ENCODE measurements around the gene DYNC1H1.
"Not testable (repeated sequence)": the region's sequence is repeated elsewhere in the genome, so short reads cannot be mapped to it uniquely, and the experiment has no call there.

Gene DYNC1H1

GRCh38 chr14:101963656-101964296 lies 597 bp upstream of the DYNC1H1 start:
- no peak for DNase-seq (ENCODE audit: low spot score)

GRCh38 chr14:101965181-101965544 lies 790 bp downstream of the DYNC1H1 start:
- DNase-seq (ENCODE audit: low spot score) (peak; percentile 7), FAIRE-seq (no peak)

More at GRCh38 chr14:101963656-101964296, 597 bp upstream of the DYNC1H1 start:
- FAIRE-seq, result no peak

DNA sequence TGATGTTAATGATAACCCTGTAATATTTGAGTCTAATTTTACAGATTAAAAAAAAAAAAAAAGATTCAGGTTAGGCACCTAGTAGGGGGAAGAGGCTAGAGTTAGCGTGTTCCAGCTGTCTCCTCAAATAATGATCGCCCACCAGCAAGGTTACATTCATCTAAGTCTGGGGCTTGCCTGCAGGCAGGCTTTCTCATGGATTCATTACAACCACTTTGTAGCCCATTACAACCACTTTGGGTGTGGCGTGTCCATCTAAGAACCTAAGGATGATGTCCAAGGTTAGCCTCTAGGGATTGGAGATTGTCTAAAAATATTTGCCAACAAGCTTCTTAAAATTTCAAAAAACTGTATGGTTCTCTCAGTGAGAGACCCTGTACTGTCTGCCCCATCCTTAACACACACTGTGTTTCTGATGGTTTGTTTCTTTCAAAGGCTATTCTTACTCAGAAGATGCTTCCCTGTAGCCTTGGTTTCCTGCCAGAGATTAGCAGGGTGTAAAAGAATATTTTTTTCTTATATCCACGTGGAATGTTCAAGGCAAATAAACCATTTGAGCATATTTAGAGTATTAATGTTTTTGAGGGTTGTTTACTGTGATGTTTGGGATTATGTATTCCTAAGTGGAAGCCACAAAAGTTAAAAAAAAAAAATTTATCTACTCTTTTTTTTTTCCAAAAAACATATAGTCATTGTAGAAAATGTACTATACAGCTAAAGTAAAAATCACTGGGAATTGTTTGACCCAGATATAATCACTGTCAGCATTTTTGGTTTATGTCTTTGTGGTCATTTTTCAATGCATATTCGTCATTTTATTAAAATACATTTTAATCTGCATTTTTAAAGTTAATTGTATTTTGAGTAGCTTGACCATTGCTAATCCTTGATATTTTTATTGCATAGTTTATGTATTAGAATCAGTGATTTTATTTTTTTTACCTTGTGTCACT lies 1.7 kb downstream of the DYNC1H1 start:
- FAIRE-seq, result no peak

GRCh38 chr14:101966742-101967141 lies 2.4 kb downstream of the DYNC1H1 start:
- DNase-seq (ENCODE audit: low spot score) (no peak), FAIRE-seq (no peak)

More for the DNA sequence above, 1.7 kb downstream of the DYNC1H1 start:
- DNase-seq (ENCODE audit: low spot score), result no peak

- FAIRE-seq, result no peak
- no peak for DNase-seq (ENCODE audit: low spot score)
These were observed 3.8 kb downstream of the DYNC1H1 start for GRCh38 chr14:101968186-101968585.

- DNase-seq (ENCODE audit: low spot score), result no peak
- FAIRE-seq, result no peak
These were observed 5.1 kb downstream of the DYNC1H1 start for GRCh38 chr14:101969481-101969880.

DNA sequence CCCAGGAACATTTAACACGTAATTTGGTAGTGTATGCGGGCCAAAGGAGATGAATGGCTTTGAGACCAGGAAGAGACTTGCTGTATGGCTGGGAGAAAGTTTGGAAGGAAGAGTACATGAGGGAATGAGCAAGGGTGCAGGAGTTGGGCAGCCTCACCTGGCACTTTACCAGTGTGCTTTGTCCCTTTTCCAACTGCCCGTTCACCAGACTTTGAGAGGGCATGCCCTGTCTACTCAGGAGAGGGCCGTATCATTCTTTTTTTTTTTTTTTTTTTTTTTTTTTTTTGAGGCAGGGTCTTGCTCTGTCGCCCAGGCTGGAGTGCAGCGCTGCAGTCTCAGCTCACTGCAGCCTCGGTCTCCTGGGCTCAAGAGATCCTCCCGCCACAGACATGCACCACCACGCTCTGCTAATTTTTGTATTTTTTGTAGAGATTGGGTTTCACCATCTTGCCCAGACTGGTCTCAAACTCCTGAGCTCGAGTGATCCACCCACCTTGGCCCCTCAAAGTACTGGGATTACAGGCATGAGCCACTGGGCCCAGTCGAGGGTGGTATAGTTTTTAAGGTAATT lies 6.5 kb downstream of the DYNC1H1 start:
- no peak for DNase-seq (ENCODE audit: low spot score)
- FAIRE-seq, result no peak

- DNase-seq (ENCODE audit: low spot score); FAIRE-seq: not testable (repeated sequence)
These were observed 7.1 kb downstream of the DYNC1H1 start for GRCh38 chr14:101971458-101971857.

DNA sequence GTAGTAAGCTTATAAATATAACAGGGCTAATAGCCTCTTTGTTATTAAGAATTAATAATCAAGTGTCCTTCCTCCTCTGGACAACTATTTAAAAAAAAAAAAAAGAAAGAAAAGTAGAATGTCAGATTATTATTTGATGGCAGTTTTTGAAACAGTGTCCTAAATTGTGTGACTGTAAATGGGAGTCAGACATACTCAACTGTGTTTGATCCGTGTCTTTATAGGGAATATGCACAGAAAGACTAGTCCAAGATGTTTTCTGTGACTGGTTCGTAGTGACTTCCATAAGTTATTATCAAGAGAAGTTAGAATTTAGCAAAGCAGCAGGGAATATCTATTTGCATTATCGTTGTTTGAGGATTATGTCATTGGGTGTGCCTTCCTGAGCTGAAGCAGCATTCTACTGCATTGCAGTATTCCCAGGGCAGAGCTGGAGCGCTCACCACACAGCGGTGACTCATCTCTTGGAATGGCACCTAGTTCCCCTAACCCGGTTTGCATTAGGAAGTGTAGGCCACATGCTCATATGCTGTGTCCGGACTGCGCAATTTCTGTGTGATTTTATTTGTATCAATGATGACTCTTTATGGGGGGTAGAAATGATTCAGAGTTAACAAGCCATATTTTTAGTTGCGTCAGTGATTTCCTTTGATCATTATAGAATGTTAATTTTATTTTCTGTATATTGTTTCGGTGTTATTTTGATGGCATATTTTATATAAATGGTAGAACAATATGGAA lies 7.9 kb downstream of the DYNC1H1 start:
- DNase-seq (ENCODE audit: low spot score), result peak; percentile 91

DNA sequence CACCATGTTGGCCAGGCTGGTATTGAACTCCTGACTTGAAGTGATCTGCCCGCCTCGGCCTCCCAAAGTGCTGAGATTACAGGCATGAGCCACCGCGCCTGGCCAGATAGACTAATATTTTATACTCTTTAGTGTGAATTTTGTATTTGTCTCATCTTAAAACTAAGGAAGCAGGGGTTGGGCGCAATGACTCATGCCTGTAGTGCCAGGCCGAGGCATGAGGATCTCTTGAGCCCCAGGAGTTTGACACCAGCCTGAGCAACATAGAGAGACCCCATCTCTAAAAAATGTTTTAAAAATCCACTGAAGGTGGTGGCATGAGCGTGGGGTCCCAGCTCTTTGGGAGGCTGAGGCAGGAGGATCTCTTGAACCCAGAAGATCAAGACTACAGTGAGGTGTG lies 9.0 kb downstream of the DYNC1H1 start:
- DNase-seq (ENCODE audit: low spot score) (no peak), FAIRE-seq (no peak)

More for the DNA sequence above, 7.9 kb downstream of the DYNC1H1 start:
- peak; percentile 91 for FAIRE-seq

- DNase-seq (ENCODE audit: low spot score), result no peak
- no peak for FAIRE-seq
These were observed 10.9 kb downstream of the DYNC1H1 start for GRCh38 chr14:101975231-101975630.

DNA sequence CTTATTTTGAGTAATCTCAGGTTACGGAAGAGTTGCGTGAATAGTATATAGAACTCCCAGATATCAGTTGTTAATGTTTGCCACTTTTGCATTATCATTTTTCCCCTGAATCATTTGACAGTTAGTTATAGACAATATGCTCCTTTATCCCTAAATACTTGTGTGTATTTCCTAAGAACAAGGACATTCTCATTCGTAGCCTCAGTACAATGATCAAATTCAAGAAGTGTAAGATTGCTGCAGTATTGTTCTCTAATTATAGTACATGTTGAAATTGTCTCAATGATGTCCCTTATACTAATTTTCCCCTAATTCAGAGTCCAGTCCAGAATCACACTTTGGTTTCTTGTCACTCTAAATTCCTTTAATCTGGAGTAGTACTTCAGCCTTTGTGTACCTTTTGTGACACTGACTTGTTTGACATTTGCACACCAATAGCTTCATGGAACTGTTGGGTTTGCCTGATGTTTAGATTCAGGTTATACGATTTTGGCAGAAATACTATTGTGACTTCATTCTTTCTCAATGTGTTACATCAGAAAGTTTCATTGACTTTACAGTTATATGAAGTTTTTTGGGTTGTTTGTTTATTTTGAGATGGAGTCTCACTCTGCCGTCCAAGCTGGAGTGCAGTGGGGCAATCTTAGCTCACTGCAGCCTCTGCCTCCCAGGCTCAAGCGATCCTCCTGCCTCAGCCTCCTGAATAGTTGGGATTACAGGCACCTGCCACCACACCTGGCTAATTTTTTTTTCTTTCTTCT lies 13.1 kb downstream of the DYNC1H1 start:
- FAIRE-seq (no peak), DNase-seq (ENCODE audit: low spot score) (no peak)

- no peak for FAIRE-seq
- DNase-seq (ENCODE audit: low spot score), result no peak
These were observed 15.3 kb downstream of the DYNC1H1 start for GRCh38 chr14:101979666-101980065.

GRCh38 chr14:101980251-101980650 lies 15.9 kb downstream of the DYNC1H1 start:
- FAIRE-seq (no peak), DNase-seq (ENCODE audit: low spot score) (no peak)

DNA sequence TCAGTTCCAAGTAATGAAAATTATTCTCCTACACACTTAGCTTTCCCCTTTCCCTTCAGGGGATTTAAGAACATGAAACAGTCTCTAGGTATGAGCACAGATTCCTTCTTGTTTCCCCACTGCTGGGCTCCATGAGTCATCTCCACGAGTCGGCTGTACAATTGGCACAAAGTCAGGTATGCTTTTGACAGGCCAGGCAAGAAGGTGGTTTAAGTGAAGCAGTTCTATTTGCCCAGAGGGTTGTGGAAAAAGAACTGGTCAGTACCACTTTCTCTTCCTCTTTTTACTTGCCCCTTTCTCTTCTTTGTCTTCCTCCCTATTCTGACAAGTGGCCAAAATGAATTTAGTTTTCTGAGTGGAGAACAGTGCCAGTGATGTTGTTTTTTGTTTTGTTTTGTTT lies 16.3 kb downstream of the DYNC1H1 start:
- FAIRE-seq, result peak; percentile 85
- peak; percentile 77 for DNase-seq (ENCODE audit: low spot score)

DNA sequence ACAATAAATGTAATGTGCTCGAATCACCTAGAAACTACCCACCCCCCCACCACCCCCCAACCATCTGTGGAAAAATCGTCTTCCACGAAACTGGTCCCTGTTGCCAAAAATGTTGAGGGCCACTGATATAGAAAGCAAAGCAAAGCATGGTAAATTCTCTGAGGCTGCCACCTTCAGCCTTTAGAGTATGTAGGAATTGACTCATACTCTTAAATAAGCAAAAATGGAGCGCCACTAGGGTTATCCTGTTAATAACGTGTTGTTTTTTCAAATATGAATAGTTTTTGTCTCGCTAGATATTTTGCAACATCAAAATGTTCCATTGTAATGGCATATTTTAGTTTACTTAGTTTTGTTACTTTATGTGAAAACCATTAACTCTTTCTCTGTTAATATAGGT lies 18.2 kb downstream of the DYNC1H1 start:
- no peak for FAIRE-seq
- no peak for DNase-seq (ENCODE audit: low spot score)

- FAIRE-seq; DNase-seq (ENCODE audit: low spot score): not testable (repeated sequence)
These were observed 20.5 kb downstream of the DYNC1H1 start for GRCh38 chr14:101984831-101985230.

DNA sequence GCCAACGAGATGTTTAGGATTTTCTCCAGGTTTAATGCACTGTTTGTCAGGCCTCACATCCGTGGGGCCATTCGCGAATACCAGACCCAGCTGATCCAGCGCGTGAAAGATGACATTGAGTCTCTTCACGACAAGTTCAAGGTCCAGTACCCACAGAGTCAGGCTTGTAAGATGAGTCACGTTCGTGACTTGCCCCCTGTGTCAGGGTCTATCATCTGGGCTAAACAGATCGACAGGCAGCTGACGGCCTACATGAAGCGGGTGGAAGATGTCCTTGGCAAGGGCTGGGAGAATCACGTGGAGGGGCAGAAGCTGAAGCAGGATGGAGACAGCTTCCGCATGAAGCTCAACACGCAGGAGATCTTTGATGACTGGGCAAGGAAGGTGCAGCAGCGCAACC lies 21.6 kb downstream of the DYNC1H1 start:
- no peak for DNase-seq (ENCODE audit: low spot score)
- no peak for FAIRE-seq

DNA sequence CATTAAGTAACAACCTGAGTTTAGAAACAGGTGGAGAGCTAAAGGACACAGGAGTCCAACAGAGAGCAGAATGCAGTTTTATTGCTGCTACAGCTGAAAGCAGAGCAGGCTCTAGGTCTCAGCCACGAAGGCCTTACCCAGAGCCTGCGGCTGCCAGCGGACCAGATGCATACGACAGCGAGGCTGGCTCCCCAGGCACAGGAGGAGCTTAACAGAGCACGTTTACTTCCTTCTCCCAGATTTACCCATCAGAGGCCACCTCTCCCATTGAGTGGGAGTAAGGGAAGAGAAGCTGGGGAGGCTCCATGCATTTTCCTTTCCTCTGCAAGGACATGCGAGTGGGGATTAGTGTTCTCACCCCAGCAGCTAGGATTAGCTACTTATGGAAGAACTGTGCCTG lies 22.6 kb downstream of the DYNC1H1 start:
- FAIRE-seq (no peak), DNase-seq (ENCODE audit: low spot score) (no peak)

GRCh38 chr14:101988377-101988776 lies 24.0 kb downstream of the DYNC1H1 start:
- FAIRE-seq, result no peak
- no peak for DNase-seq (ENCODE audit: low spot score)

DNA sequence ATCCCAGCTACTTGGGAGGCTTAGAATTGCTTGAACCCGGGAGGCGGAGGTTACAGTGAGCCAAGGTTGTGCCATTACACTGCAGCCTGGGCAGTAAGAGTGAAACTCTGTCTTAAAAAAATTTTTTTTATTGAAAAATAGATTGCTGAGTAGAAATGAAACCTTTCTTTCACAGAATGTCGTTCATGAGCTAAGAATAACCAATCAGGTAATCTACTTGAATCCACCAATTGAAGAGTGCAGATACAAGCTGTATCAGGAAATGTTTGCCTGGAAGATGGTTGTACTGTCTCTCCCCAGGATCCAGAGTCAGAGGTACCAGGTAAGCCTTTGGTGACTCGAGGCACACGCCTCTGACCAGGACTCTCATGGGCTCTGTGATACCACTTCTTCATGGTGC lies 27.0 kb downstream of the DYNC1H1 start:
- FAIRE-seq (no peak), DNase-seq (ENCODE audit: low spot score) (no peak)

Measured in RCC 7860 (cell line).